Measurements from ENCODE around the gene MTR. TPM values are rescaled to one million over a fixed set of nuclear protein-coding genes. Genes with fewer than 3 reads are reported as not detected.

Gene MTR
- total and polyA plus RNA-seq, 9 of the 15 experiments (the other 6 are each of a cell fraction or from before 2014, with no cell fraction given), result 3.4 to 44.3 (median 20.3) TPM

- TF ChIP-seq SRSF7 (optimal IDR thresholded peaks at IDR 0.05; ENCODE audit: low read depth, low read length) (no peak), KAT8 (IDR thresholded peaks at IDR 0.05; ENCODE audit: low read depth) (no peak), ZNF133 (CRISPR knock-in tag; IDR thresholded peaks at IDR 0.05) (no peak), TCF7 (IDR thresholded peaks at IDR 0.05; ENCODE audit: borderline replicate concordance) (no peak), HDAC2 (IDR thresholded peaks at IDR 0.05) (no peak), ARID3B (CRISPR knock-in tag; IDR thresholded peaks at IDR 0.05; ENCODE audit: borderline replicate concordance) (no peak), KDM4B (IDR thresholded peaks at IDR 0.05; ENCODE audit: borderline replicate concordance in 2 of 2, low read depth in 1 of 2) (no peak), FOXJ3 (CRISPR knock-in tag; IDR thresholded peaks at IDR 0.05) (no peak), TAF15 (IDR thresholded peaks at IDR 0.05; ENCODE audit: low read depth, low read length) (no peak), SMC3 (conservative IDR thresholded peaks at IDR 0.05; ENCODE audit: insufficient read depth, low read depth, low read length) (no peak), ZNF408 (CRISPR knock-in tag; IDR thresholded peaks at IDR 0.05; ENCODE audit: low read depth) (no peak), ZFX (CRISPR knock-in tag; IDR thresholded peaks at IDR 0.05) (no peak), HNRNPLL (IDR thresholded peaks at IDR 0.05; ENCODE audit: low read depth, low read length, poor library complexity, severe bottlenecking) (no peak), NR1H2 (CRISPR knock-in tag; IDR thresholded peaks at IDR 0.05) (no peak), MCM5 (IDR thresholded peaks at IDR 0.05; ENCODE audit: low read depth) (no peak), HSF4 (CRISPR knock-in tag; IDR thresholded peaks at IDR 0.05; ENCODE audit: borderline replicate concordance) (no peak), ARHGAP35 (IDR thresholded peaks at IDR 0.05; ENCODE audit: partially characterized antibody) (no peak), ZNF507 (tag; conservative IDR thresholded peaks at IDR 0.05) (no peak), CEBPG (CRISPR knock-in tag; IDR thresholded peaks at IDR 0.05) (no peak), CEBPG (tag; conservative IDR thresholded peaks at IDR 0.05 in 1 of 2, IDR thresholded peaks at IDR 0.05 in 1 of 2) (no peak)
- BruUV-seq (replicated peaks), result no TSS peak
- 21% methylated on average over 5 of the region's 5 CpGs for WGBS (ENCODE audit: insufficient coverage, low coverage, missing lambda C conversion rate)
- no peaks in the 10 kb centered on the region for H3K9me3 ChIP-seq (replicated peaks; ENCODE audit: control insufficient read depth, insufficient read depth, low read depth, low read length)
- H3K4me1 ChIP-seq (replicated peaks in 1 of 2; ENCODE audit: control insufficient read depth in 2 of 2, insufficient read depth in 2 of 2, low read length in 2 of 2), result peaks cover 4% of the 10 kb centered on the region in 2 experiments; a peak in 3 of 5 replicates
- POLR2A ChIA-PET, result no interaction called here
- no peaks in the 10 kb centered on the region for H3K9me1 ChIP-seq (ENCODE audit: control insufficient read depth, insufficient read depth, low read length)
- H2AFZ ChIP-seq (ENCODE audit: low read depth, low read length), result no peak overlapping the region
- H3K27ac ChIP-seq (ENCODE audit: extremely low read depth, low read depth, low read length), result no peak overlapping the region
- ATAC-seq, result no peak
- H3K4me2 ChIP-seq (ENCODE audit: insufficient read depth, low read length), result no peak overlapping the region
- H4K20me1 ChIP-seq (replicated peaks; ENCODE audit: control insufficient read depth, insufficient read depth, low read length), result no peaks in the 10 kb centered on the region
- in situ Hi-C loops (cut with MboI), result loop anchor here (25.0 kb wide), 2 partner anchors 641 to 816 kb away; no protein-coding TSS in a partner anchor
- peaks cover 18 to 41% of the 10 kb centered on the region in 2 experiments for H3K27me3 ChIP-seq (ENCODE audit: control insufficient read depth in 2 of 2, insufficient read depth in 2 of 2, low read length in 2 of 2)
- H3K9ac ChIP-seq (ENCODE audit: insufficient read depth in 1 of 2, low read depth in 2 of 2, low read length in 2 of 2), result no peak overlapping the region
- H3K36me3 ChIP-seq (ENCODE audit: control insufficient read depth, insufficient read depth, low read length), result no peaks in the 10 kb centered on the region
- intact Hi-C loops (cut with micrococcal nuclease), result no loop called here
- no peak for DNase-seq (ENCODE audit: extremely low read depth in 1 of 4, low spot score in 3 of 4)
- FAIRE-seq, result no peak
- H3K4me3 ChIP-seq, result no peak overlapping the region
- CTCF ChIA-PET (ENCODE audit: low intra/inter-chr PET ratio), result no interaction called here
- no peaks in the 10 kb centered on the region for H3K79me2 ChIP-seq (ENCODE audit: control insufficient read depth, insufficient read depth, low read length)
These were observed 48.3 kb upstream of the MTR start for GRCh38 chr1:236746785-236747184.

Measured in K562 (cell line).